MCF 10A (cell line): ENCODE measurements around the gene CLIP1. TPM values are rescaled to one million over a fixed set of nuclear protein-coding genes. Genes with fewer than 3 reads are reported as not detected.
"Not testable (repeated sequence)": the region's sequence is repeated elsewhere in the genome, so short reads cannot be mapped to it uniquely, and the experiment has no call there.

Experiments
- BruUV-seq: library from RNA; stranded (reverse); fragments of 400-500 nt; replicated peaks from 2 replicates; lab custom pipeline; 2021; lab: Mats Ljungman, UMichigan
- CTCF ChIA-PET: fragments of 300-600 bp; sonication (Branson Sonifier 250); formaldehyde crosslinking; extraction: SDS; loops from one replicate; lab custom pipeline; 2021; ENCODE audit warnings: antibody characterized with exemption, inconsistent platforms; lab: Yijun Ruan, JAX
- POLR2A ChIA-PET: fragments of 300-600, 350-650 bp; sonication (Branson Sonifier 250); formaldehyde crosslinking; extraction: SDS; loops from one replicate; lab custom pipeline; 2020; ENCODE audit warnings: antibody characterized with exemption, inconsistent platforms; lab: Yijun Ruan, JAX
- DNase-seq: peaks from one replicate; pipeline ENCODE4 v3.0.0-alpha.2; 2018; ENCODE audit not compliant: unreplicated experiment
- H3K27ac Mint-ChIP-seq: one replicate; pipeline ENCODE4 v1.8.0; 2022; ENCODE audit warnings: mild to moderate bottlenecking, low read depth, mixed read lengths; ENCODE audit not compliant: unreplicated experiment
- H3K27me3 Mint-ChIP-seq: one replicate; pipeline ENCODE4 v1.8.0; 2022; ENCODE audit warnings: mixed read lengths; ENCODE audit not compliant: insufficient read depth, unreplicated experiment
- H3K36me3 Mint-ChIP-seq: one replicate; pipeline ENCODE4 v1.8.0; 2022; ENCODE audit warnings: mild to moderate bottlenecking, moderate library complexity, mixed read lengths; ENCODE audit not compliant: insufficient read depth, unreplicated experiment
- H3K4me1 Mint-ChIP-seq: one replicate; pipeline ENCODE4 v1.8.0; 2022; ENCODE audit warnings: mixed read lengths; ENCODE audit not compliant: insufficient read depth, unreplicated experiment
- H3K4me3 Mint-ChIP-seq: one replicate; pipeline ENCODE4 v1.8.0; 2022; ENCODE audit warnings: mild to moderate bottlenecking, moderate library complexity, mixed read lengths; ENCODE audit not compliant: unreplicated experiment
- H3K9me3 Mint-ChIP-seq: one replicate; pipeline ENCODE4 v1.8.0; 2022; ENCODE audit warnings: mixed read lengths; ENCODE audit not compliant: unreplicated experiment
- CTCF ChIP-seq: fragments of 200-600 bp; IDR thresholded peaks from one replicate; pipeline ENCODE4 v1.8.0; 2022; ENCODE audit warnings: antibody characterized with exemption, mild to moderate bottlenecking; ENCODE audit not compliant: unreplicated experiment
- intact Hi-C: fragments of 100-400 bp; cut with micrococcal nuclease; formaldehyde crosslinking; loops from 2 replicates; pipeline ENCODE4 v1.14.1; 2022
- total RNA-seq: library from RNA; stranded (reverse); gene quantifications from 2 replicates; pipeline ENCODE4 v1.2.3, GENCODE V29; 2022

CLIP1 gene
- total RNA-seq, 1 experiment from 2014 or later: 92.6 TPM

GRCh38 chr12:122438822-122439221 lies 16.4 kb upstream of the CLIP1 start:
- H3K27me3 Mint-ChIP-seq, intact Hi-C loops, H3K9me3 Mint-ChIP-seq, BruUV-seq, H3K36me3 Mint-ChIP-seq: not testable (repeated sequence)
- Mint-ChIP-seq H3K27ac (peak overlapping the region; percentile 72), H3K4me1 (peaks cover 22% of the 10 kb centered on the region), H3K4me3 (peak overlapping the region; percentile 37)
- CTCF ChIA-PET: interaction anchor here (1.1 to 1.9 kb wide), 3 partner anchors 33 to 39 kb away, joined by 3 to 19 read pairs (median 5); no protein-coding TSS in a partner anchor
- DNase-seq: peak; percentile 60
- POLR2A ChIA-PET: interaction anchor here (0.6 to 3.1 kb wide), 12 partner anchors 11 to 478 kb away, joined by 3 to 21 read pairs (median 3); no protein-coding TSS in a partner anchor

GRCh38 chr12:122437656-122438121 lies 15.2 kb upstream of the CLIP1 start:
- intact Hi-C loops: loop anchor here (1.0 kb wide), 1 partner anchor 14 kb away; no protein-coding TSS in a partner anchor
- ChIA-PET CTCF (no interaction called here), POLR2A (interaction anchor here (0.6 to 3.1 kb wide), 10 partner anchors 12 to 89 kb away, joined by 3 to 21 read pairs (median 3); partner anchors contain the start of genes KNTC1 and RSRC2)
- DNase-seq: peak; percentile 88
- Mint-ChIP-seq H3K36me3 (peaks cover 8% of the 10 kb centered on the region), H3K4me1 (peaks cover 22% of the 10 kb centered on the region), H3K27me3 (no peaks in the 10 kb centered on the region), H3K4me3 (peak overlapping the region; percentile 13), H3K27ac (no peak overlapping the region), H3K9me3 (no peaks in the 10 kb centered on the region)
- no TSS peak for BruUV-seq
- no peak for TF ChIP-seq CTCF

GRCh38 chr12:122435186-122435585 lies 12.7 kb upstream of the CLIP1 start:
- peaks cover 22% of the 10 kb centered on the region for H3K4me1 Mint-ChIP-seq
- intact Hi-C loops: no loop called here
- H3K27me3 Mint-ChIP-seq: no peaks in the 10 kb centered on the region
- no peak overlapping the region for H3K4me3 Mint-ChIP-seq
- POLR2A ChIA-PET: interaction anchor here (0.7 to 1.4 kb wide), 6 partner anchors 10 to 66 kb away, joined by 3 to 4 read pairs (median 3); partner anchors contain the start of genes CLIP1 and ZCCHC8
- no peak overlapping the region for H3K27ac Mint-ChIP-seq
- TF ChIP-seq CTCF: no peak
- peaks cover 1% of the 10 kb centered on the region for H3K36me3 Mint-ChIP-seq
- H3K9me3 Mint-ChIP-seq: no peaks in the 10 kb centered on the region
- BruUV-seq: no TSS peak
- CTCF ChIA-PET: interaction anchor here (0.6 to 0.9 kb wide), 2 partner anchors 8 to 59 kb away, joined by 3 to 6 read pairs; no protein-coding TSS in a partner anchor
- DNase-seq: no peak

GRCh38 chr12:122429043-122429442 lies 6.6 kb upstream of the CLIP1 start:
- H3K4me1 Mint-ChIP-seq, DNase-seq, H3K27ac Mint-ChIP-seq, intact Hi-C loops, H3K4me3 Mint-ChIP-seq, BruUV-seq, H3K27me3 Mint-ChIP-seq, H3K9me3 Mint-ChIP-seq, H3K36me3 Mint-ChIP-seq: not testable (repeated sequence)
- ChIA-PET CTCF (interaction anchor here (0.7 to 1.6 kb wide), 2 partner anchors 18 to 25 kb away, joined by 4 to 6 read pairs; no protein-coding TSS in a partner anchor), POLR2A (interaction anchor here (1.2 kb wide), 1 partner anchor 11 kb away, joined by 3 read pairs; no protein-coding TSS in a partner anchor)

GRCh38 chr12:122427403-122427802 lies 4.9 kb upstream of the CLIP1 start:
- BruUV-seq: no TSS peak
- ChIA-PET CTCF (interaction anchor here (0.6 to 0.9 kb wide), 4 partner anchors 8 to 476 kb away, joined by 3 read pairs; no protein-coding TSS in a partner anchor), POLR2A (interaction anchor here (0.6 to 2.9 kb wide), 2 partner anchors 27 to 44 kb away, joined by 3 to 11 read pairs; no protein-coding TSS in a partner anchor)
- TF ChIP-seq CTCF: no peak
- Mint-ChIP-seq H3K36me3 (no peaks in the 10 kb centered on the region), H3K27me3 (no peaks in the 10 kb centered on the region), H3K4me3 (no peak overlapping the region), H3K4me1 (peaks cover 4% of the 10 kb centered on the region), H3K9me3 (no peaks in the 10 kb centered on the region), H3K27ac (no peak overlapping the region)
- intact Hi-C loops: no loop called here
- DNase-seq: no peak
